DMS153 treated with DMSO at 0.1 percent for 48 hours (cell line): ENCODE measurements around the gene DIPK2A.

Source experiments
- DNase-seq: peaks from one replicate; lab custom pipeline; 2025; ENCODE audit not compliant: unreplicated experiment; lab: John Stamatoyannopoulos, UW

The DIPK2A gene

DNA sequence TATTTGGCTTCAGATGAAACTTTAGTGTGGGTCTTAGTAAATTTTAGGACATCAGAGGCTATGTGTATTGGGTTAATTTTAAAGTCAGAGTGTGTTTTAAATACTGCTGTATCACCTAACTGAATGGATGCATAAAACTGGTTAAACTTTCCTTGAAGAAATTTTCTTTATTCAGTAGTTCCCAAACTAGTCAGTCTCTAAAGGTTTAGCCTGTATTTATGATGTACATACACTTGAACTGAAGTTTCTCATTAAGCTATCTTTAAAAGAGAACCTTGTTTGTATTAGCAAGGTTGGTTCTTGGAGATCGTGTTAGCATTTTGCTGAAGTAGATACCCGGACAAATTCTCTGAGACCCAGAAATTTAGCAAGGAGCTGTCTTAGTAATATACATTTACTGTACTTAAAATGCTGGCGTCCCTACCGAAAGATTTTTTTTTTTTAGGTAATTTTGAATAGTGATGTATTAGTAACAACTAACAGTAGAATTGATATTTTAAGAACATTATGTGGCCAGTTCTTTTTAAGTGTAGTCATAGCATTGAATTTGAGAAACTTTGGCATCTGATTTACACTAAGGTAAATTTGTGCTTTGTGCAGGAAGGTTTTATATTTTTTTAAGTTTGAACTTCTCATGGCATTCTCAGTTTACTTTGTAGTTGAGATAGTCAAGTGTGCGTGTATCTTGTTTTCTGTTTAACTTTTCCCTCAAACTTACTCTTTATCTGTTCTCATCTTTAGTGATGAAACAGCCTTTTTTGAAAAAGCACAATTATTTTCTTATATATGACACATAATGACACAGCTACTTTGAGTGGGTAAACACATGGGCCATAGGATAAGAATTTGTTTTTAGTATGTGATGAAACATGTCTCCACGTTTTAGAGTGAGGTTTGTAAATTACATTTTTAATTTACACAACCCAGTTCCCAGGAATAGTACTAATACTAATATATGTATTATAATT, 2.9 kb downstream of the DIPK2A start:
- no peak for DNase-seq

- DNase-seq: peak; percentile 6
Measured at GRCh38 chr3:143975554-143976152, 4.0 kb downstream of the DIPK2A start.

DNA sequence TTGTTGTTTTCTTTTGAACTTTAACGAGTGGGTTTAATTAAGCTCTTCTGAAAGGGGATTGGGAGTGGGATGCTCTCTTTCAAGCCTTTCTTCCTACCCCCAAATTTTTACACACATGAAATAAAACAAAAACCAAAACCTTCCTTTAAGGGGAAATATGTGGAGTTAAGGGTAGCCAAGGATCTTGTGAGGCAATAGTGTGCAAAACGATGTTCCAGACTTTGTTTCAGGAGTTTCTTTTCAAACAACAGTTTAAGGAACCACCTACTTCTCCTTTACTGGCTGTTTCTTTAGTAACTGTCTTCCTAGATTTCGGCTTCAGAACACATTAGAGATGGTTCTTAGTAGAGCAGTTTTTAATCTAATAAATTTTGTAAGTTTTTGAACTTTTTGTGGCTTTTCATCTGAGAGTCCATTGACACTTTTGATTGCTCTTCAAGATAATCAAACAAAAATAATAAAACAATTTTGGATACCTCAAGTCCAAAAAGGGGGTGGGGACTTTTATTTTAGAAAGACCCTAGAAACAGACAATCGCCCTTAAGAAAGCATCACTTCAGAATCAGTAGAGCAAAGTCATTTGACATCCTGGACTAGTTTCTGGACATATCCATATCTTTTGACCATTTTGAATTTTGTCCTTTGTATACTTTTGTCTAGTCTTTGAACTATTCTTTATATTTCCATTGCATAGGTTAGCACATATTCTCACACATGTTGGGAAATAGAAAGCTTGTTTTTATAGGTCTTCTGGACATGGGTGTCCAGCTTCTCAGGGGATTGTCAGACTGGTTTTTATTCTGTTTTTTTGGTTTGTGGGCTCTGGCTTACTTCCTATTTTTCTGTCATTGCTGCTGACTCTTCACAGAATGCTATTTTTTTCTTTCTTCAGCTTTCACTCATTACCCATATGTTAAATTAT, 6.0 kb downstream of the DIPK2A start:
- no peak for DNase-seq

- no peak for DNase-seq
Measured at GRCh38 chr3:143978263-143978631, 6.6 kb downstream of the DIPK2A start.

DNA sequence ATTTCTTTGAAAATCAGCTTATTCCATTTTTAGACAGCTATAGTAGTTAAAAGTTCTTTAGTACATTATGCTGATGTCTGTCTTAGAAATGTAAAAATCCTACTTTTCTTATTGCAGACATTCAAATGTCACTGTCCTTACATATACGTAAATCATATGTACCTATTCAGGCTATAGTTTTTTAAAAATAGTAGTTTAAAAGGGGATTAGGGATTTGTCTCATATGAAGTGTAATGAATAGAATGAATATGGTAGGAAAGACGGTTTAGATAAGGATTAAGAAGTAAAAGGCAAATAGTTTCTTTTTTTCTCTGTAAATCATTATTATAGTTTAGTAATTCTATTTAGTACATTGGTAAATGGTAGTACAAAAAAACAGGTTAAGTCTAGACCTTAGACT, 7.4 kb downstream of the DIPK2A start:
- no peak for DNase-seq

DNA sequence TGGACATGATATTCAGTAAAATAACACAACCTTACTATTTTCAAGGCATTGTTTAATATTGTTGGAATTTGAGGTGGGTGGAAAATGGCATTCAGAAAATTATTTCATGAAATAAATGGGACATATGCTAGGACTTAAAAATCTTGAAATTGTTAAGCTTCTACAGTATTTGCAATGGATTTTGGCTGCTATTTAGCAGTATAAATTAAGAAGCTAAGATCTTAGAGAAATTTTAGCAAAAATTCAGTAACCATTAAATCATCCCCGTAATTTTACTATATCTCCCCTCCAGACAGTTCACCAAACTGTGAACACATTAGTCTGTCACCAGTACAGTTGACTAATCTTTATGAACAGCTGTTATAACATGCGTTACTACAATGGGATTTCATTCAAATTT, 8.2 kb downstream of the DIPK2A start:
- no peak for DNase-seq

DNA sequence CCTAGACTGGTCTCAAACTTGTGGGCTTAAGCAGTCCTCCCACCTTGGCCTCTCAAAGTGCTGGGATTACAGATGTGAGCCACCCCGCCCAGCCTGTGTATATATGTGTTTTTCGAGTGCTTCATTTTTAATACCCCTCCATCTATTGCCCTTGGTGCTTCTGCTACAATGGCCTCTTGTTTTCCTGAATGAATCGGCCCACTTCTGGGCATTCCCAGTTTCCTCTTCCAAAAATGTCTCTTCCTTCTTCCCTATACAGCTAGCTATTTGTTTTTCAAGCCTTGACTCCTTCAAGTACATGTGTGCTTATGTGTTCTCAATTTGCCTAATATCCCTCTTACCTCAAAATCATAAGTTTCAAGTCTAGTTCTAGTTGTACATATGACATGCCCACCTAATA, 16.7 kb downstream of the DIPK2A start:
- DNase-seq: no peak

GRCh38 chr3:143989461-143989860, 17.8 kb downstream of the DIPK2A start:
- DNase-seq: no peak

GRCh38 chr3:143991713-143992112, 20.1 kb downstream of the DIPK2A start:
- no peak for DNase-seq

DNA sequence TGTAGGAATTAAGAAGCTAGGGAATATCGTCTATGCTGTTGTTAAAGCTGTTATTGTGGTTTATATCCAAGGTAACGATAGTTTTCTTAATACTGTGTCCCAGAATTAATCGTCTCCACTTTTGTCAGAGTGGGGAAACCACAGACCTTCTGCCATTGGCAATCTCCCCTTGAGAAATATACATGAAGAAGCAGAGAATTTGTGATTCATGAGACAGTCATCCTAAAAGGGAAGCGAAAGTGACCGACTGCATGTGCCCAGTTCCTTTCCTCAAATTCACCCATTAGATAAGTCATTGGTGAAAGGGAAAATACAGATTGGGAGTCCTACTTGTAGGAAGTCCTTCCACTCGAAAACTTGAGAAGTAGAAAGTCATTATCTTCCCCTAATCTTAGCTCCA, 26.6 kb downstream of the DIPK2A start:
- no peak for DNase-seq

GRCh38 chr3:144003051-144003450, 31.4 kb downstream of the DIPK2A start:
- no peak for DNase-seq

DNA sequence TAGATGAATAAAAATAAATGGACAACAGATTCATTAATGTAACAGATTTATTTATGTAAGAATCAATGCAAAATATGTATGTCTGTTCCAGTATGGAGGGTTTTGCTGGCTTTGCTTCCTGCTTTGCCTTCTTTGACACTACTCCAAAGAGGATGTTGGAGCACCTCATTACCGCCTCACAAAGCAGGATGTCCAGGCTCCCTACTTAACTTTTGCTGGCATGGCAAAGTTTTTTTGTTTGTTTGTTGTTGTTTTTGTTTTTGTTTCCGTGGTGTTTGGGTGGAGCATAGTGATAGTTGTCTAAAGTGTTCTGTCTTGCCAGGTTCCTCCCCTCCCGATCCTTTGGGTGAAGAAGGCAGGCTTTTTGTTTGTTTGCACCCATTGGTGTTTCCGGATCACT, 38.7 kb downstream of the DIPK2A start:
- no peak for DNase-seq

DNA sequence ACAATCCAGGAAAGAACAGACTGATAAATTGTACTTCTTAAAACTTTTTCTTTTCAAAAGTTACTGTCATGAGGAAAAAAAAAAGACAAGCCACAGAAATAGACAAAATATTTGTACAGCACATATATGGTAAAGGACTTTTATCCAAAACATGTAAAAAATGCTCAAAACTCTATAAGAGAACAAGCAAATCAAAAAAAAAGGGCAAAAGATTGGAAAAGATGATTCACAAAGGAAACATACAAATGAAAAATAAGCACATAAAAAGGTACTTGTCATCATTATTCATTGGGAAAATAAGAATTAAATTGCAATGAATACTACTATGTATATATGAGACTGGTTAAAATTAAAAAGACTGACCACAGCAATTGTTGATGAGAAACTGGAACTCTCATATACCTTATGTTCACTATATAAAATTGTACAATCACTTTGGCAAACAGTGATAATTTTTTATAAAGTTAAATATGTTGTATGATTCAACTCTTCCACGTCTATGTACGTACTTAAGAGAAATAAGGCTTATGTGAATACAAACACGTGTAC, 39.7 kb downstream of the DIPK2A start:
- DNase-seq: no peak

GRCh38 chr3:144015133-144015532, 43.5 kb downstream of the DIPK2A start:
- DNase-seq: no peak

- DNase-seq: no peak
Measured at GRCh38 chr3:144018776-144019175, 47.2 kb downstream of the DIPK2A start.
